ENCODE results near the gene DLGAP4. TPM values are rescaled to one million over a fixed set of nuclear protein-coding genes. Genes with fewer than 3 reads are reported as not detected.

Gene DLGAP4
- total and polyA plus RNA-seq, 9 of the 15 experiments (the other 6 are each of a cell fraction or from before 2014, with no cell fraction given), result 0.31 to 34.1 (median 4.5) TPM

DNA sequence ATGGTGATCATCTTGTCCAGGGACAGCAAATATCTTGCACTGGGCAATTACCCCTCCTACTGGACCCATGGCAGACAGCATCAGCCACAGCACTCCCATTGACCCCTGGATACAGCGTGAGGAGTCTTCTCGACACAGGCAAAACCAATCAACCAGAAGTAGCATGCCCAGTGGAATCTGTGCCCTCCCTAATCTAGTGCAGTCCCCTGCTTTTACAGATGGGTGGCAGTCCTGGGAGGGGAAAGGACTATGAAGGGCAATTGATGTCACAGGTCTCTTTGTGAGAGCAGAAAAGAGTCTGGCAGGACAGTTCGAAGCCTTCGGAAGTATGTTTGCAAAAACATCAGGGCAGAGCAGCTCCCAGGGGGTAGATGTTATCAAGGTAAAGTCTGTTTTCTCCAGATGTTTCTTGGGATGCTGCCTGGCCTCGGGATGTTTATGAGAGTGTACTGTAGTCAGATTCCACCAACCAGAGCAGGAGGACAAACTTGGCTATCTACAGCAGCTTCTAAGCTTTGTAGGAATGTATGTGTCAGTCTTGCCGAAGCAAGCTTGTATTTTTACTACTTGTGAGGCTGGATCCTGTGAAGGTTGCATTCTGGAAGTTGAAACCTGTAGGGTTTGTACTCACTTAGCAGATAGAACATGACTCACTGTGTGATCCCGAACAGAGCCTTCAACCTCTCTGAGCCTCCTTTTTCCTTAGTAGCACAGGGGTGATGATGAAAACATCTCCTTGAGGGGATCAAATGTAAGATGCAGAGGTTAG lies 172.2 kb downstream of the DLGAP4 start:
- H3K4me2 ChIP-seq (ENCODE audit: insufficient read depth, low read length), result no peak overlapping the region
- WGBS (ENCODE audit: insufficient coverage, low coverage, missing lambda C conversion rate), result 69% methylated on average over 7 of the region's 7 CpGs
- ChIA-PET POLR2A (interaction anchor here (0.6 to 0.9 kb wide), 2 partner anchors 16 to 88 kb away, joined by 3 read pairs; no protein-coding TSS in a partner anchor), CTCF (ENCODE audit: low intra/inter-chr PET ratio) (no interaction called here)
- ATAC-seq (peak; percentile 43; the same call in 2 of the 3 replicates), DNase-seq (ENCODE audit: extremely low read depth in 1 of 4, low spot score in 3 of 4) (no peak), FAIRE-seq (no peak)
- H3K9ac ChIP-seq (ENCODE audit: insufficient read depth in 1 of 2, low read depth in 2 of 2, low read length in 2 of 2), result no peak overlapping the region; a peak in 1 of 4 replicates
- no TSS peak for BruUV-seq (replicated peaks)
- H4K20me1 ChIP-seq (replicated peaks; ENCODE audit: control insufficient read depth, insufficient read depth, low read length), result peaks cover 7% of the 10 kb centered on the region; the same call in 1 of the 2 replicates
- no peak for TF ChIP-seq ARNT (IDR thresholded peaks at IDR 0.05)
- TF ChIP-seq, protein P1, sequence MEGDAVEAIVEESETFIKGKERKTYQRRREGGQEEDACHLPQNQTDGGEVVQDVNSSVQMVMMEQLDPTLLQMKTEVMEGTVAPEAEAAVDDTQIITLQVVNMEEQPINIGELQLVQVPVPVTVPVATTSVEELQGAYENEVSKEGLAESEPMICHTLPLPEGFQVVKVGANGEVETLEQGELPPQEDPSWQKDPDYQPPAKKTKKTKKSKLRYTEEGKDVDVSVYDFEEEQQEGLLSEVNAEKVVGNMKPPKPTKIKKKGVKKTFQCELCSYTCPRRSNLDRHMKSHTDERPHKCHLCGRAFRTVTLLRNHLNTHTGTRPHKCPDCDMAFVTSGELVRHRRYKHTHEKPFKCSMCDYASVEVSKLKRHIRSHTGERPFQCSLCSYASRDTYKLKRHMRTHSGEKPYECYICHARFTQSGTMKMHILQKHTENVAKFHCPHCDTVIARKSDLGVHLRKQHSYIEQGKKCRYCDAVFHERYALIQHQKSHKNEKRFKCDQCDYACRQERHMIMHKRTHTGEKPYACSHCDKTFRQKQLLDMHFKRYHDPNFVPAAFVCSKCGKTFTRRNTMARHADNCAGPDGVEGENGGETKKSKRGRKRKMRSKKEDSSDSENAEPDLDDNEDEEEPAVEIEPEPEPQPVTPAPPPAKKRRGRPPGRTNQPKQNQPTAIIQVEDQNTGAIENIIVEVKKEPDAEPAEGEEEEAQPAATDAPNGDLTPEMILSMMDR (IDR thresholded peaks at IDR 0.05 in 2 of 3, conservative IDR thresholded peaks at IDR 0.05 in 1 of 3; ENCODE audit: insufficient read depth in 2 of 3, low read depth in 1 of 3, low read length in 3 of 3), result peak in 2 of 3 experiments; percentile 15; a peak in 1 of 6 replicates
- H3K9me3 ChIP-seq (replicated peaks; ENCODE audit: control insufficient read depth, insufficient read depth, low read depth, low read length), result no peaks in the 10 kb centered on the region
- no peak overlapping the region for H3K27ac ChIP-seq (ENCODE audit: extremely low read depth, low read depth, low read length)
- H3K9me1 ChIP-seq (ENCODE audit: control insufficient read depth, insufficient read depth, low read length), result peaks cover 3% of the 10 kb centered on the region
- H3K4me1 ChIP-seq (replicated peaks in 1 of 2; ENCODE audit: control insufficient read depth in 2 of 2, insufficient read depth in 2 of 2, low read length in 2 of 2), result no peaks in the 10 kb centered on the region; a peak in 2 of 5 replicates
- H3K79me2 ChIP-seq (ENCODE audit: control insufficient read depth, insufficient read depth, low read length), result peaks cover 6% of the 10 kb centered on the region; the same call in 2 of the 3 replicates
- in situ Hi-C loops (cut with MboI) (no loop called here), intact Hi-C loops (cut with micrococcal nuclease) (no loop called here)
- no peak overlapping the region for H3K4me3 ChIP-seq
- no peaks in the 10 kb centered on the region for H3K27me3 ChIP-seq (ENCODE audit: control insufficient read depth in 2 of 2, insufficient read depth in 2 of 2, low read length in 2 of 2)
- no peak overlapping the region for H2AFZ ChIP-seq (ENCODE audit: low read depth, low read length)
- H3K36me3 ChIP-seq (ENCODE audit: control insufficient read depth, insufficient read depth, low read length), result no peaks in the 10 kb centered on the region

All from K562 (cell line).